HUDEP-2 (cell line): ENCODE measurements around the gene DNAJC22.
A peak's percentile ranks its signal among the peaks of the same experiment; 100 is the strongest.

ENCODE experiments used
- DNase-seq, 76 experiments: peaks; one replicate each; lab custom pipeline; 2025; ENCODE audit not compliant: unreplicated experiment in 76 of 76; lab: John Stamatoyannopoulos, UW

Gene DNAJC22

DNA sequence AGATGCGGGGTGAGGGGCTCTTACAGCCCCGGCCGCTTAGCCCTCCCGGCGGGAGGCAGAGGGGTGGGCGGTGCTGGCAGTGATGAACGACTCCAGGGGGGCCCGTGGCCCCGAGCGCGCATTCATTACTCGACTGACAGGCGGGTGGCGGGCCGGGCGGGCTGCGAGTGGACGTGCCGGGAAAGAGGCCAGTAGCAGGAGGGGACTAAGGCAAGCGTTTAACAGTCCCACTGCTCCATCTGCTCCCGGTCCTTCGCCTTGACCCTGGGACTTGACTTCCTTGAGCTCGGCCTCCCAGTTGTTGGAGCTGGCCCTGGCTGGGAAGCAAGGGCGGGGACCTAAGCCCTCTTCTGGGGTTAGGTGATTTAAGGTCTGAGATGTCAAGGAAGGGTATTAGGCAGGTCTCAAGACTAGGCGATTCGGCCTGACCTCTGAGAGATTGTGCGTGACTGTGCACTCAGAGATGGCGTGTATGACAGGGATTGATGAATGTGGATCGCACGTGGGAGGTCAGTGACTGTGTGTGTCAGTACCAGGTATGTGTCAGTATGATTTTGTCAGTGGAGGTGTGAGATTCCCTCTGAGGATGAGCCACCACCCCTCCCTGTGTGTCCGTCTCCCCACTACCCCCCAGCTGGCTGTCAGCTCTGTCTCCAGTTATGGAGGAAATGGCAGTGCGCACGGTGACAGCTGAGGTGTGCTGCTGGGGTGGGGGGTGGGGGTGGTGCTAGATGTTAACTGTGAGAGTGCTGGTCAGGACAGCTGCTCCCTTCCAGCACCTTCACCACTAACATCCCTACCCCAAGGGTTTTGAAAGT lies 3.6 kb upstream of the DNAJC22 start:
- DNase-seq: no peak

DNA sequence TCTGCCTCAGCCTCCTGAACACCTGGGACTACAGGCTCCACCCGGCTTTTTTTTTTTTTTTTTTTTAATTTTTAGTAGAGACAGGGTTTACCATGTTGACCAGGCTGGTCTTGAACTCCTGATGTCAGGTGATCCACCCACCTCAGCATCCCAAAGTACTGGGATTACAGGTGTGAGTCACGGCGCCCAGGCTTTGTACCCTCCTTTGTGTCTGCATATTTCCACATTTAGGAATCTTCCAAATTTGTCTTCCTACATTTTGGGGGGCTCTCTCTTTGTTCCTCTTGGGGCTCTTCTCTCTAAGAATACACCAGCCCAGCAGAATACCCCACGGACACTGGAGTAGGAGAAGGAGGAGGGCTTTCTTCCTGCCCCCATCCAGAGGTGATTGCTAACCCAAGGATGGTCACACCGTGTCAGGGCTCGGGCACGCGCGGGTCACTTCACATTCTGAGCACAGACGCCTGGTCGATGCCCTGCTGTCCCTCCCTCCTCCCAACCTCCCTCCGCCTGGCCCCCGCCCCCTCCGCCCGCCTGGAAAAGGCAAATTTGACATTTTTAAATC lies 2.1 kb upstream of the DNAJC22 start:
- DNase-seq: no peak

DNA sequence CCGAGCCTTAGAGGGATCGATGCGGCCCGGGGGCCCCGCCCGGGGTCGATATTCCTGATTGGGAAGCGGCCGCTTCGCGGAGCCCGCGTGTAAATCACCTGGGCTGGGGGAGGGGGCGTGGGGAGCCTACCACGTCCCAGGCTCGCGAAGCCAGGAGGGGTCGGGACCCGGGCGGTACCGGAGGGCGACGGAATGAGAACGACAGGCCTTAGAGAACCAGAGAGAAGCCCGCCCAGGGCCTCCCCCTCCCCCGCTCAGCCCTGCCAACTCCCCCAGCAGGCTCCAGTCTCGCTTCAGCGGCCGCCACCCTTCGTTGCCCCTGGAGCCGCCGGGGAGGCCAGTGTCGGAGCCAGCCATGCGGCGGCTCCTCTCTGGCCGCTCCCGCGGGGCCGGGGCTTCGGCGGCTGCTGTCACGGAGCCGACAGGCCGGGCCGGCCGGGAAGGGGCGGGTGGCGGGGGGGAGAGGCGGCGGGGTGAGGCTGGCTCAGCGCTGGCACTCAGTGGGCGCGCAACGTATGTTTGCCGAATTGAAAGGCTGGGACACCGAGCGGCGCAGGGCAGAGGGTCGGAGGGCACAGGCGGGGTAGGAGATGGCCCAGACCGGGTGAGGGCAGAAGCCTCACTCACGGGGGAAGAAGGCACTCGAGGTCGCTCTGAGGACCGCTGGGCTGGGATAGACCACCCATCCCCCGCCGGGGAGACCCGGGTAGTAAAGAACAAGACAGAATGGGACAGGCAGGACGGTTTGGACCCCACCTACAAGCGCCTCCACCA lies 1.4 kb upstream of the DNAJC22 start:
- DNase-seq: peak in 4 of 76 experiments; percentile 6 to 29 (median 12)

DNA sequence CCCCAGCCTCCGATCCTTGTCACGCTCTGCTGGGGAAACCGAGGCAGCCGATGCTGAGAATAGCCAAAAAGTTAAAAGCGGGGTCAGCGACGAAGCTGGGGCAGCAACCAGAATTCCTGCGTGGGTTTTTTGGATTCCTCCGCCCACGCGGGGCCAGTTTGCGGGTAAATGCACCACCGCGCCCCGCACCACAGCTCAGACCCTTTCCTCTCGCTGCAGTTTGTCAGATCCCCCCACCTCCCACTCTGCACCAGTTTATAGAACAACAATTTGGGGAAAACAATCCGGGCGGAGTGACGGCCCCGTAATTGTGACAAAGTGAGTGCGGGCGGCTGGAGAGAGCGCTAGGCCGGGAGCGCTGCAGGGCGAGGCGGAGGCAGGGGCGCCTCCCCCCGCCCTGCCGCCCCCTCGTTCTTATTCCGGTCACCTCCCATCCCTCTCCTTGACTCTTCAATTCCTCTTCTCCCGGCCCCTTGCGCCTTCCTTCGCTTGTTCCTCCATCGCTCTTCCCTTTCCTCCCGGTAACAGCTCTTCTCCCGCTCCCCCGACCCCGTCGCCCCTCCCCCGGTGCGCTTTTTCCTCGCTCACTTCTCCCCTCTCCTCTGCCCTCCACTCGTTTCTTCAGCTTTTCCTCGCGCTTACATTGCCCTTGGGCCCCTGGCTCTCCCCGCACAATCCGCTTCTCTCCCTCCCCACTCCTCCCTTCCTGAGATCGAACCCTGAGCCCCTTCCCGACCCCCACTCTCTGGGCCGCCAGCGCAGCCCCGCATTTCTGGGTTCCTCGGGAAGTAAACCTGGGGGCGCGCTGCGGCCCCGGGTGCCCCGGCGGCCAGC lies 646 bp upstream of the DNAJC22 start:
- no peak for DNase-seq

DNA sequence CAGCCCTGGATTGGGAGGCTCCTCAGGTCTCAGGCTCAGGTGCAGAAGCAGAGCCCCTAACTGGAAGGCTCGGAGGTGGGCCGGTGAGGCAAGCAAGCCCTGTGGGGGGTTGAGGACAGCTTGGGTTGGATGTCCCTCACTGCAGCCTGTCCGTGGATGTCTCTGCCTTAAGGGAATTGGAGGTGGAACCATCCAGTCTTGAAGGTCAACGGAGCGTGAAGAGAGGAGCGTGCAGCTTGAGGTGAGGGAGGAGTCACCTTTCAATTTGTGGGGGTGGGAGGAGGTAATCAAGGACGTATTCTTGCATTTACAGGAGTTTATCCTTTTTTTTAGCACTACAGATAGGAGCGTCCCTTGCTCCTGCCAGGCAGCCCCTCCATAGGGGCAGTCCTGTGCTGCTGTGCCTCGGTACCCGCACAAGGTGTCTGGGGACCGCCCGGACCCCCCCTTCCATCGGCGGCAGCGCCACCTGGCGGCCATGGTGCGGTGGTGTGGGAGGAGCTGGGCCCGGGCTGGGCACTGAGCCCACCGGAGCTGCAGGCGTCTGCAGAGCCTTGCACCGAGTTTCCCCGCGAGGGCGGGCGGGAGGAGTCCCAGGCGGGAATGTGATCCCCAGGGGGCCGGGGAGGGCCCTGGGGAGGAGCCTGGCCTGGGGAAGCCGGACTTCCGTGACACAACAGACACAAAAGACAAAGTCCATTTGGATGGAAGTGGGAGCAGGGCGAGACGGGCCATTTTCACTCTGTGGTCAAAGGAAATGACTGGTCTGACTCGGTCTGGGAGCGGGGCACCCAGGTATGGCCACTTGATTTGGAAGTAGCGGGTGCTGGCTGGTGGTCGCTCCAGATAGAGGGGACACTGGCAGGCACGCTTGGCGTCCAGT lies 864 bp downstream of the DNAJC22 start:
- DNase-seq: peak in 46 of 76 experiments; percentile 10 to 74 (median 44)

DNA sequence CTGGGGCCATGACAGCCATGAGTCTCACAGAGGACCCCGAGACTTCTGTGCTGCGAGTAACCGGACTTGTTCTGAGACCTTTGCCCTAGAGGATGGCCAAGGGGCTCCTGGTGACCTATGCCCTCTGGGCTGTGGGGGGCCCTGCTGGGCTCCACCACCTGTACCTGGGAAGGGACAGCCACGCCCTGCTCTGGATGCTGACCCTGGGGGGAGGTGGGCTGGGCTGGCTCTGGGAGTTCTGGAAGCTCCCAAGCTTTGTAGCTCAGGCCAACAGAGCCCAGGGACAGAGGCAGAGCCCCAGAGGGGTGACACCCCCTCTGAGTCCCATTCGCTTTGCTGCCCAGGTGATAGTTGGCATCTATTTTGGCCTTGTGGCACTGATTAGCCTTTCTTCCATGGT lies 2.1 kb downstream of the DNAJC22 start:
- no peak for DNase-seq

DNA sequence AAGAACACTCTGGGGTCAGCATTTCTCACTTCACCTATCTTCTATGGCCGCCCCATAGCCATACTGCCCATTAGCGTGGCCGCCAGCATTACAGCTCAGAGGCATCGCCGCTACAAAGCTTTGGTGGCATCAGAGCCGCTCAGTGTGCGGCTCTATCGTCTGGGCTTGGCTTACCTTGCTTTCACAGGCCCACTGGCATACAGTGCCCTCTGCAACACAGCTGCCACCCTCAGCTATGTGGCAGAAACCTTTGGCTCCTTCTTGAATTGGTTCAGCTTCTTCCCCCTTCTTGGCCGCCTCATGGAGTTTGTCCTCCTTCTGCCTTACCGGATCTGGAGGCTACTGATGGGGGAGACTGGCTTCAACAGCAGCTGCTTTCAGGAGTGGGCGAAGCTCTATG lies 2.6 kb downstream of the DNAJC22 start:
- no peak for DNase-seq

DNA sequence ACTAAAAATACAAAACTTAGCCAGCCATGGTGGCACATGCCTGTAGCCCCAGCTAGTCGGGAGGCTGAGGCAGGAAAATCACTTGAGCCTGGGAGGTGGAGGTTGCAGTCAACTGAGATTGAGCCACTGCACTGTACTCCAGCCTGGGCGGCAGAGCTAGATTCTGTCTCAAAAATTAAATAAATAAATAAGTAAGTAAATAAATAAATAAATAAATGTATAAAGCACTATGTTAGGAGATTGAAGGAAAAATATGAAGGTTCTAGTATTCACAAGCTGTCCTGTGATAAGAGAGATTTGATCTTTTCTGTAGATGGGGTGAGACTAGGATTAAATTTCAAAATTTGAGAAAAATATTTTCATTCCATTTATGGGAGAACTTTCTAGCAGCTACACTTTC lies 5.7 kb downstream of the DNAJC22 start:
- no peak for DNase-seq

DNA sequence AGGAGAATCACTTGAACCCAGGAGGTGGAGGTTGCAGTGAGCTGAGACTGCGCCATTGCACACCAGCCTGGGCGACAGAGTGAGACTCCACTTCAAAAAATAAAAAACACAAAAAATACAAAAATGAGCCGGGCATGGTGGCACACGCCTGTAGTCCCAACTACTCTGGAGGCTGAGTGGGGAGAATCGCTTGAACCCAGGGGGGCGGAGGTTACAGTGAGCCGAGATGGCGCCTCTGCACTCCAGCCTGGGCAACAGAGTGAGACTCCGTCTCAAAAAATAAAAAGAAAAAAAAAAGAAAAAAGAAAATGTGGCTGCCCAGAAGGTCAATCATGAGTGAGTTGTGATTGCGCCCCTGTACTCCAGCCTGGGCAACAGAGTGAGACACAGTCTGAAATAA lies 9.2 kb downstream of the DNAJC22 start:
- DNase-seq: no peak

DNA sequence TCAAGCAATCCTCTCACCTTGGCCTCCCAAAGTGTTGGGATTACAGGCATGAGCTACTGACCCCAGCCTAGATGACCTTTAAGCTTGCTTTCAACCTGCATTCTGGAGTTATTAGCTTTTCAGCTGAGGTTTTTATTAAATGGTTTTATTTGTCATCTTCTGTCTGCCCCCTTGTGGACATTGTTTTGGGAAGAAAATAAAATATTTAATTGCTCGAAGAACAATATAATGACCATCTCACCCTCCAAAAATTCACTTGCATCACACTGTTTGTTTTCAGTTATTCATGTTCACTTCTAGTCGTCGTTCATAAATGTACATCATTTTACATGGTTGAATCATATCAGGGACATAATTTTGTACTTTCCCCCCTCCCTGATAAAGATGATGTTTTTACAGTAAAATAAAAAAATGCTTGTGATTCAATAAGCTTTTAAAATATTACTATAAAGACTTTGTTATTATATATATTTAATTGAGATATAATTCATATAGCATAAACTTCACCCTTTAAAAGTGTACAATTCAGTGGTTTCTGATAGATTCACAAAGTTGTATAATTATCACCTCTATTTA lies 10.5 kb downstream of the DNAJC22 start:
- peak in 10 of 76 experiments; percentile 10 to 32 (median 16) for DNase-seq

DNA sequence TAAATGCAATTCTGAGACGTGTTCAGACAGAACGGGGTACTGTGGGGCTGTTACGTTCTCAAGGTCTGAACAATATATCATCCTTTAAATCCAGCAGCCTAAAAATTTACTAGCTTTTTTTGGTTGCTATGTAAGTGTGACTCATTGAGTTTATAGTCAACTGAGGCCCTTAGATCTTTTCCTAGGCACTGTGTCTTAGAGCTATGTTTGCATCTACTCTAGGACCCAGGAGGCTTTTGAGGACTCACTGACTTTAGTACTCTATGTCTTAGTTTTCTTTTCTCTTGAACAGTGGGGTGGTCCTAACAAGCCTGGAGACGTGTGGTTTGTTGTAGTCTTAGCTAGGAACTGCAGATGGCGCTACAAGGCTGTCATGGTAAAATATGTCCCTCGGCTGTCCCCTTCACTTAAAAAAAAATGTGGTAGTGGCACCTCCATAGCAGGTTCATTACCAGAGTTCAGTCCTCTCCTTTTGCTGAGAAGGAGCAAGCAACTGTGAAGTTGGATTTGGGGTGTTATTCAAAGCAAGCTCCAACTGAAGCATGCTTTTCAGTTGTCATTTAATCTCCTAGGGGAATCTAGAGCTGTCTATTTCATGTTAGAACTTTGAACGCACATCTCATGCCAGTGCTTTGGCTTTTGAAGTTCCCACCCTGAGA lies 11.9 kb downstream of the DNAJC22 start:
- DNase-seq: peak in 48 of 76 experiments; percentile 4 to 67 (median 34)

DNA sequence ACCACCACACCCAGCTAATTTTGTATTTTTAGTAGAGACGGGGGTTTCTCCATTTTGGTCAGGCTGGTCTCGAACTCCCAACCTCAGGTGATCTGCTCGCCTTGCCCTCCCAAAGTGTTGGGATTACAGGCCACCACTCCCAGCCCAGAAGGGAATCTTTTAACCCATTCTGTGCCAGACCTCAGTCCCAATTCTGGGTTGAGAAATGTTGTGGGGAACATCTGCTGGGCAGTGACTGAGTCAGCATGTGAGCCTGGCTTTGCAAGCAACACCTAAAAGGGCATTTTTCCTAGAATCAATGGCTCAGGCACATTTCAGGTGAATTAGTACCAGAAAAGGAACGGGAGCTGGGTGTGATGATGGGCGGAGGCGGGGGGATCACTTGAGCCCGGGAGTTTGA lies 13.0 kb downstream of the DNAJC22 start:
- DNase-seq: no peak

DNA sequence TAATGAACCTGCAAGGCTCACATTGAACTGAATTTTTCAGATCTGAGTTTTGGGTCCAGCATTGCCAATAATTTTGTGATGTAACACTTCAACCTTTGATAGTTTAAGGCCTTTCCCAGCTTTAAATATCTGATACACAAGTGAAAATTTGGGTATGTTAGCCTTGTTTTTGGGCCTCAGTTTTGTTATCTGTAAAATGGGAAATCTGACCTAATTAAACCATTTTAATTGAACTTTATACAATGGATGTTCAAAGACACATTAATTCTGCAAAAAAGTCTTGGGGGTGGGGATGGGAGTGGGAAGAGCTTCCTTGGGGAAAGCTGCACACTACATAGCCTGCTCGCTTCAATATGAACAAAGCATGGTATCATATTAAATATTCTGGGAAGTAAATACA lies 15.4 kb downstream of the DNAJC22 start:
- DNase-seq: no peak

DNA sequence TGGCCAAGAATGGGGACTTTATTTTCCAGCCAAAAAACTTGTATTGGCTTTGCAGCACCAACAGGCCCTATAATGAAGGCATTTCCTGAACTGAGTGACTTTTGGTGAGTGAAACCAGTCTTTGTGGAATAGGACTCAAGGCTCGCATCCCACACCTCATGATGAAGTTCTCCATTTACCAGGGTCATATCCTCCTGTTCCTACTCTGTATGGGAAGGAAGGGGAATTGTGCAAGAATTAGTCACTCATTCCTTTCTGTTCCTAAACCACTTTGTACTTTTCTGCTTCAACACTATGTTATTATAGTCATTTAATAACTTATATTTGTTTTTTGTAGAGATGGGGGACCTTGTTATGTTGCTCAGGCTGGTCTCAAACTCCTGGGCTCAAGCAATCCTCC lies 18.3 kb downstream of the DNAJC22 start:
- no peak for DNase-seq

DNA sequence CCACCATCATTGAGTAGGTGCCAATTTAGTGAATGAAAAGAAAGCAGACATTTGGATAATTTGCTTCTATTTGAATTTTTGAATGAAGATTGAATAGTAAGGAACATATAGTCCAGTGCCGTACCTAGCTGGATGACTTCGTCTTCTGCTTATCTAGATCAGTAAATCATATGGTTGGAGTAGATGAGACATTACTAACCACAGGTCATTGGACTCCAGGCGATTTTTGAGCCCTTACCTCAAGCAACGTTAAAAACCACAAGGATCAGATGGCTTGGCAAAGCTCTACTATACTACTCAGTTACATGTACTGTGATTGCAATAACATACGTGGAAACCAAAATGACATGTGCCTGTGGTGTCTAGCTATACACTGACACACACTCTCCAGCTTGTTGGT lies 18.9 kb downstream of the DNAJC22 start:
- peak in 29 of 76 experiments; percentile 7 to 64 (median 24) for DNase-seq

DNA sequence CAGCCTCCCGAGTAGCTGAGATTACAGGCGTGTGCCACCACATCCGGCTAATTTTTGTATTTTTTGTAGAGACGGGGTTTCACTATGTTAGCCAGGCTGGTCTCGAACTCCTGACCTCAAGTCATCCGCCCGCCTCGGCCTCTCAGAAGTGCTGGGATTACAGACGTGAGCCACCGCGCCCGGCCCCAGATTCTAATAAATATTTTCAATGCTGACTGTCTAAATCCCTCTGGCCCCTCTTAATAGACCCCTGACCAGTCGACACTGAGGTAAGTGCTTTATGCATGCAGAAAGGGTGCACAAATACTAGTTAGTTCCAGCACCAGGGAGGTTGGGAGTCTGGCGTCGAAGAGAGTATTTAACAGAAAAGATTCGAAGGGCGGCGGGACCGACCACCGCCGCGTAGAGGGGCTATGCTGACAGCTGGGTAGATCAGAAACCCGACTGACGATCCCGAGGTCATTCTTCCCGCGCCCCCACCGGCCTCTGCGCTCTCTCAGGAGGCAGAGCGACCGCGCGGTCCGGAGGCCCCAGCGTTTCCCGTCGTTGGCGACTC lies 19.5 kb downstream of the DNAJC22 start:
- DNase-seq: peak in 8 of 76 experiments; percentile 40 to 65 (median 52)

DNA sequence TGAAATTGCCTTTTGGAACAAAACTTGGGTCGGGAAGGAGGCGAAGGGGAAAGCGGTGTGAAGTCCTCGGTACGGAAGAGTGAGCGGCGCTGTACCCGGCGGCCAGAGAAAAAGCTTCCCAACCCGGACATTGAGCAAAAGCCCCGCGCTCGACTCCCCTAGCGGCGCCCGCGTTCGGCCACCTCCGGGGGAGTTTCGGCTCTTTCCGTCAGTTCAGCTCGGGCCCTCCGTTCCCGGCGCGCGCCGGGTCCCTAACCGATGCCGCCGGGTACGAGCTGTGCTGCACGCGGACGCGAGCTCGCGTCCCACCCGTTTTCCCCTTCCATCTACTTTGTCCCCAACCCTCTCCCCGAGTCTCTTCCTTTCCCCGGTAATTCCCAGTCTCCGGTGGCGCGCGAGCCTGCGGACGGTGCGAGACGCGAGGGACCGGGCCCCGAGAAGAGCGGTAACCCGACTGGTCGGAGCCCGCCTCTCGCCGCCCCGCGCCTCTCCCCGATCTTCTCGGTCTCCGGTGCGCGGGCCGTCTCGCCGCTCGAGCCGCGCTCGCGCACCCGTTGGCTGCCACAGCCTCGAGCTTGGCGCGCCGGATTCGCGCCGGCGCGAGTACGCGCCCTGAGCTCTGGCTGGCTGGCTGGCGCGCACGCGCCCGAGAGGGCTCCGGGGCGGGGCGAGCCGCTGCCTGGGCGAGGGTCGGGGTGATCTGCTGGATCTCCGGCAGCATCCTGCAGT lies 20.1 kb downstream of the DNAJC22 start:
- peak in 72 of 76 experiments; percentile 24 to 85 (median 72) for DNase-seq
